ENCODE results near the gene NAT16.

The NAT16 gene

DNA sequence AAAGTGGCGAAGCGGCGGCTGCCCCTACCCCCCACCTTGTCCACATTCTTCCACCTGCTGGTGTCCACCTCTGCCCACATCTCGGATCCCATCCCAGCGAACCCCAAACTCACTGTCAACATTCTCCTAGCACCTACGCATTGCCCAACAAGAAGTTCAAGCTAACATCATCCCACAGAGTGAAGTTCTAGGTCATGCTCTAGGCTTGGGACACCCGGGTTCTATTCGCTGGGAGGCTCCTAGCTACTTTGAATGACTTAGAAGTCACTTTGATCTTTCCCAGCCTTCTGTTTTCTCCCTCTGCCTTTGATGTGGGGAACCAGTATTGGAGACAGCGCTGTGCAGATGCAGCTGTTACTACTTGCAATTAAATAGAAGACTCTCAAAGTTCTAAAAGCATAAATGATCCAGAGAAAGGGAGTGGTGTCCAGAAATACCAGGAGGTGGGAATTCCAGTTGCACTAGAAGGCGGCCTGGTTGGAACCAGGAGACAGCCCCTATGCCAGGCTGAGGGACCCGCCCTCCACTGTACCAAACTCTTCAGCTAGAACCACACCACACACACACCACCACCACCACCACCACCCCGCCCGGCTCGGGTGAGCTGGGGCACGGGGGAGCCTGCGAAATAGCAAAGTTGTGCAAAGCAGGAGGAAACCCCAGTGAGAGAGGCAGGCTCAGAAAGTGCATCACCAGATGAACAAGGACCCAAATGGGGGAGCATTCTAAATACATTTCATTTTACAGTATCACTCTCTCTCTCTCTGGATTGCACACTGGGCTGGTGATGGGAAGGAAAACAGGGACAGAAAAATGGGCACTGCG, 9.3 kb downstream of the NAT16 start:
- no peak for DNase-seq

DNA sequence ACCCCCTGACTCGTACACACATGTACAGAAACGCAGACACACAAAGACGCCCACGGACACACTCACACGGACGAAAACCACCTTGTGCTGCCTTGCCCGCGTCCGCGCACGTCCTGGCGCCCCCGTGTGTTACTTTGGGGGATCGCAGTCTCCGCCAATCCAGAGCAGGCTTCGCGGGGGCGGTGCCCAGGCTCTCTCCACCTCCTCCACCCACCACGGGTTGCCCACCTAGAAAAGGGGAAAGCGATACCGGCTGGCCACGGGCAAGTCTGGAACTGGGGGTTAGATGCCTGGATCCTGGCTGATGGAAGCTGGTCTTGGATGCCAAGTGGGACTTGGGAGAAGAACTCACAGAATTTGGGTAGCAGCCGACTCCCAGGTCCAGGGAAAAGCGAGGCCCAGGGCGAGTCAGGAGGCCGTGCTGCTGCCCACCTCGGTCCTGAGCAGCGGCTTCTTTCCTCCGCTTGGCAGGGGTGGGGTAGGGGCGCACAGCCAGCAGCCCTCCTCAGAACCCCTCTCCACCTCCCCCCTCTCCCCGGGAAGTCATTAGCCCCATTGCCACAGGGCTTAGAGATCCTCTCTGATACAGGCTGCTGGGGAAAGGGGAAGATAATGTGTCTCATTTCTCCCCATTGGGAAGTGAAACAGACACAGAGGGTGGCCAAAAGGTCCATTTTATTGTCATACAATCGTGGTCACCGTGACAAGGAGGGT, 10.1 kb downstream of the NAT16 start:
- peak; percentile 48 for DNase-seq

DNA sequence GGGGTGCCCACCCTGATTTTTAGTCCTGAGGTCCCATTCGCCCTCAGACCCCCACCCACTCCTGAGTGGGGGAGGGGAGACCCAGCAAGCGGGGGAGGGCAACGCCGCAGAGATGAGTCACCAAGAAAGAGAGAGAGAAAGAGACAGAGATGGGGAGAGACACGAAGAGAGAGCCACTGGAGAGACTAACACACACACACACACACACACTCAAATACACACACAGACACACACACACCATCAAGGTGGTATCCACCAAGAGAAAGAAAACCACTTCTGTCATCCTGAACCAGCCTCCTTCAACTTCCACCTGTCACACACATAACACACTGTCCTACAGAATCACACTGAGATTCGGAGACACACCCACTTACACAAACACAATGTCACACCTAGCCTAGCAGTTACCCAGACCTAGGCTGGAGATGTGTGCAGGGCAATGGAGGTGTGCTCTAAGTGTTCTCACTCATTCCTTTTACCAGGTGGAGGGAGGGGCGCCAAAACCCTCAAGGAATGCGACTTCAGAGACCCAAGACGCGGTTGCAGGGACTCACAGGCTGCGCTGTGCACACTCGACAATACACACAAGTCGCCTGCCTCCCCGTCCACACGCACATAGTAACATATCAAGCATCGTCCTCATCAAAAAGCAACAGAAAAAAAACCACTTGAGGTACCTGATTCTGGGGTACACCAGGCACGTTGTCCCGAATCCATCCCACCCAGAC, 10.8 kb downstream of the NAT16 start:
- peak; percentile 32 for DNase-seq

DNA sequence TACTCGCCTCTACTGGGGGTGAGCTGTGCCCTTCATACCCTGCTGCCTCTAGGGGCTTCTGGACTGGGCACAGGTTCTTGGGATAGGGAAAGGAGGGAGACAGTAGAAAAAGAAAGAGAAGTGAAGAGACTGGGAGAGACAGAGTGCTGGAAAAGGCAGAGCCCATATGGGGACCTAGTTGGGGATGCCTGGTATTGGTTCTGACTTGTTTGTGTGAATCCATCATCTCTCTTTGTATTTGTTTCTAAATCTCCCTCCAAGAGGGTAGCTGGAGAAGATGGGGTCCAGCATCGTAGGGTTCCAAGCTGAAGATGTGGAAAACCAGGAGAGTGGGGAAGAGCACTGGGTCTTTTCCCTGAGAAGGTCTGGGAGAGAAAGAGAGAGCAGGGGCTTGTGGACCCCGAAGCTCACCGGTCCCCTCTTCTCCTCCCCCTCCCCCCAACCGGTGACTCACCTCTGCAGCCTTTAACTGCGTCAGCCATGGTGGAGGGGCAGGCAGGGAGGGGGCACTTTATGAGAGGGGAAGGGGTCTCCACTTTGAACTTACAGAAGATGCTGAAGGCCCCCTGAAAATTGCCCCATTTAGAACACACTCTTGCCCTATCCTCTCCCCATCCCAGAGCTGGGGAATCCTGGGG, 11.6 kb downstream of the NAT16 start:
- DNase-seq = peak; percentile 51

DNA sequence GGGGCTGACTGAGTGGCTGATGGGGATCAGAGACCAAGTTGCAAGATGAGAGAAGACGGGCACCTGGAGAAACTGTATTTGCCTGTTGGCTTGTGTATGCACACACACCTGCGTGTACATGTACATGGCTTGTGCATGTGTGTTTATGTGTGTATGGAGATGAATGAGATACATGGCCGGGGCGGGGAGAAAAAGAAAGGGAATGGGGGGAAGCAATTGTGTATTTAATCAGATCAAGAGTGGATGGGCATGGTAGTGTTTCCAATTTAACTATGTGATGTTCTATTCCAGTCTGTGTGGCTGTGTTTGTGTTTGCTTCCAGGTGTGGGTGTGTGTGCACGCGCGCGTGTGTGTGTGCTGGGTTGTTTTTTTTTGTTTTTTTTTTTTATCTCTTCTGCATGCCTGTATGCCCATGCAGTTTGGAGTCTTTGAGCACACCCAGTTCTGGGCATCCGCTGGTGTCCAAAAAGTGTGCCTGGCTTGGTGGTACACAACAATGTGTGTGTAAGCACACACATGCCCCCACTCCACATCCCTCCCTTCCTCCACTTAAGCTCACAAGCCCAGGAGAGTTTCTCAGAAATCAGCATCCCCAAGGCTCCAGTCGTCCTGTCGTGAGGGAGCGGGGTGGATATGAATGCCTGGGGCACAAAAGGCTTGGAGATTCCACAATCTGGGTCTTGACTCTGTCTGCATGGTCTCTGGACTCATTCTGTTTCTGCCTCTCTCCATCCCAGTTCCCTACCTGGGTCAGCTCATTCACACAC, 12.3 kb downstream of the NAT16 start:
- DNase-seq = no peak

DNA sequence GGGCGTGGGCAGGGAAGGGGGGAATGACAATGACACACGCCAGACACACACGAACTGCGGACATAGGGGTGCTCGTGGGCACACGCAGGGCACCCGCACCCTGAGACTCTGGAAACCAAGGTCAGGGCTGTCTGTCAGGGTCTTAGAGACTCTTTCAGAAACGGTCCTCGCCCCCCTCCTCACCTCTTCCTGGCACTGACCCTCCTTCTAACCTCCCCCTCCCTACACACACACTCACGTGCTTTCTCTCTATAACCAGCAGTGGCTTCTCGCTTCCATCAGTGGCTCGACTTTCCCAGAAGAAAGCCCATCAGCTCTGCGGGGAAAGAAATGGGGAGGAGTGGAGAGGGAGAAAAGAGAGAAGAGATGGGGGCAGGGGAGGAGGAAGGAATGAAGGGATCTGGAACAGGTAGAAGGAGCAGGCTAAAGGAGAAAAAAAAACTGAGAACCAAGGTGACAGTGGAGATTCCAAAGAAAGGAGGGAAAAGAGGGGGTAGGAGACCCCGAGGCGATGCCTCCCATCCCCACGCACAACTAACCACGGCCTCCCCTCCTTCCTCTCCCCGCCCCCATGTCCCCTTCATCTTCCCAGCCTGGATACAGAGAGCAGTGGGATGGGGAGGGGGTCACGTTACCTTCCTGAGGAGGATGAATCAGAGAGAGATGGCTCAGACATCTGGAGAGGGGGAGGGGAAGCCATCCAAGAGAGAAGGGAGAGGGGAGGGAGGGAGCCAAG, 13.0 kb downstream of the NAT16 start:
- DNase-seq = peak; percentile 78

DNA sequence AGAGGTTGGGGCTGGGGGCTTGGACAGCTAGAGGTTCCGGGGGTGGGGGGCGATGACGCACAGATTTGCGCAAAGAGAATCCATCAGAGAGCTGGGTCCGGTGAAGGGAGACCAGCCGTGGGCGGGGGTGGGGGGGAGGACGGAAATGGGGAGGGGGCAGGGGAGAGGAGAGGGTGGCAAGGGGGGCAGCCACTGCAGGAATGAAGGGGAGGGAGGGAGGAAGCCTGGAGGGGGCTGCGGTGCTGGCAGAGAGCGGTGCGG, 13.5 kb downstream of the NAT16 start:
- no peak for DNase-seq

DNA sequence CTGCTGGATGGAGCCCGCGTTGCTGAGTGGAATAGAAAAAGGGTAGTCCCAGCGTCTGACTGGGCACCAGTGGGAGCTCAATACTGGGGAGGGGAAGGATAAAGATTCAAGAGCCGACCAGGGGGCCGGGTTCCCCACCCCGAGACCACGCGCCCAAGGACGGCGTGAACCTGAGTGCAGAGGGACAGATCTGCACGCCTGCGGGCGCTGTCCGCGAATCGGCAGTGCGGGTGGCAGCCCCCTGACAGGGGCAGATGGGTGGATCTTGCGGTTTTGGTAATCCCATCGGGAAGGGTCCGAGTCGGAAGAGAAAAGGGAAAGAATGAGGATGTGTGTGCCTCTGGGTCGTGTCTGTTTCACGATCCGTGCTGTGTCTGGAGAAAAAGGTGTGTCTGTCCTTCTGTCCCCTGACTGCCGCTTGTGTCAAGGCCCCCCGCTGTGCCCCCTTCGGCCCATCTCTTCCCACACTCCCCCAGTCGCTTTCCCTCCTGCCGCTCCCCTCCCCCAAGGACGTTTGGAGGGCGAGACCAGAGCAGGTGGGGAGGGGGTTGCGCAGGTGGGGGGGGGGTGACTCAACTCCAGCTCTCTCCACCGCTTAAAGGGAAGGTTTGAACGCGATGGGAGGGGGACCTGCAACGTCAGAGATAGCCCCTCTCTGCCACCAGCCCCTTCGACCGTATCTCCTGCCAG, 14.0 kb downstream of the NAT16 start:
- DNase-seq = no peak

DNA sequence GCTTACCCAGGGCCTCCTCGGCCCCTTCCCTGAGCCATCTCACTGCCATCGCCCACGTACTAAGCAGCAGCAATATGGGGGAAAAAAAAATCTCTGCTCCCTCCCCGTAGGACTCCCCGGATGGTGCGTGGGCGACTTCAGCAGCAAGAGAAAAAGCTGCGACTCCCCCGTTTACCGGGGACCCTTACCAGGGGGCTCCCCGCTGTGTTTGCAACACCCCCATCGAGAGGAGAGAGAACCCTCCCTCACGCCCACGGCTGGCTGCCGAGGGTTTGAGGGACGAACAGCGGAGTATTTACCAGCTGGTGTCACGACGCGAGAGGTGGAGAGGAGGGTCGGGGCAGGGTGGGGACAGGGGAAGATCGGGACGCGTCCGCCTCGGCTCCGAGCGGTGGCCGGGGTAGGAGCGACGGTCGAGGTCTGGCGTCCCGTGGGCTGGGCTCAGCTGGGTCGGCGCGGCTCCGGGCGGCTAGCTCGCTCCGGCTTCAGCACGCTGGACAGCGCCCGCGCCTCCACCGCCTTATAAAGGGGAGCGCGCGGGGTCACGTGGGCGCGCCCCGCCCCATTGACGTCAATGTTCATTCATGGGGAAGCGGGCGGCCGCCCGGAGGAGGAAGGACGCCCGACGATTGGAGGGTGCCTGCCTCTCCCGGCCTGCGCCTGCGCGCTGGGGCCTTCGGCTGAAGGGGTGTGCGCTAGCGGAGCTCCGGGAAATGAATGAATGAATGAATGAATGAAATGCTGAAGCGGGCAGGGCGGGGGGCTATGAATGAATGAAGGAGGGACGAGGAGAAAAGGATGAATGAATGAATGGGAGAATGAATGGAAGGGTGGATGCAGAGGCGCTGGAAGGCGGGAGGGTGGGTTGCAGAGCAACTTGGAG, 14.8 kb downstream of the NAT16 start, which contains the start of gene VGF:
VGF (minus strand) TSS at position 495 of the 883 bp plus-strand sequence. CDS start 726 bp downstream, outside the sequence.
- DNase-seq = peak; percentile 96

DNA sequence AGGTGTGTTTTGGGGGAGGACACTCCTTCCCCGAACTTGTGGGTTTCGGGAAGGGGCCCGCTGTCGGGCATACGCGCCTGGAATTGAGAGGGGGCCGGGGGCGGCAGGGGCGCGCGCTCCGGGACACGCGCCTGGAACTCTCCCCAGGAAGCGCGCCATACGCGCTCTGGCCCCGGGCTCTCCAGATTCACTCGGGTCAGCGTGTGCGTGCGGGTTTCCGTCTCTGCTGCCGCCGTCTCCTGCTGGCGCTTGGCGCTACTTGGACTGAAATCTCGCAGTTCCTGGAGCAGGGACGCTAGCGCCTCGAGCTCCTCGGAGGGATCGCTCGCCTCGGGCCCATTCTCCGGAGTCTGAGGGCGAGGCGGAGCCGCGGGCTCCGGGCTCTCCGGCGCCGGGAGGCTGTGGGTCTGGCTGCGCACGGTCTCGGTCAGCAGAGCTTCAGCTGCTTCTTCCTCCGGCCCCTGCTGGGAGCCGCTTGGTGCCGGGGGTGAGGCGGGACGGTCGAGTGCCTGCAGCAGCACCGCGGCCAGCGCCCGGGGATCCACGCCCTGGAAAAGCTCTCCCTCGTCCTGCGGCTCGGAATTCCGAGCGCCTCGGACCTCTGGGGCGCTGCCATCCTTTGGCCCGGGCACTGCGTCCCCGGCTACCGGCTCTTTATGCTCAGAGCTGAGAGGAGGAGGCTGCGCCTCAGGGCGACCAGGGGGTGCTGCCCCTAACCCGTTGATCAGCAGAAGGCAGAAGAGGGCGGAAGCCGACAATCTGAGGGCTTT, 15.8 kb downstream of the NAT16 start:
- DNase-seq = peak; percentile 56

DNA sequence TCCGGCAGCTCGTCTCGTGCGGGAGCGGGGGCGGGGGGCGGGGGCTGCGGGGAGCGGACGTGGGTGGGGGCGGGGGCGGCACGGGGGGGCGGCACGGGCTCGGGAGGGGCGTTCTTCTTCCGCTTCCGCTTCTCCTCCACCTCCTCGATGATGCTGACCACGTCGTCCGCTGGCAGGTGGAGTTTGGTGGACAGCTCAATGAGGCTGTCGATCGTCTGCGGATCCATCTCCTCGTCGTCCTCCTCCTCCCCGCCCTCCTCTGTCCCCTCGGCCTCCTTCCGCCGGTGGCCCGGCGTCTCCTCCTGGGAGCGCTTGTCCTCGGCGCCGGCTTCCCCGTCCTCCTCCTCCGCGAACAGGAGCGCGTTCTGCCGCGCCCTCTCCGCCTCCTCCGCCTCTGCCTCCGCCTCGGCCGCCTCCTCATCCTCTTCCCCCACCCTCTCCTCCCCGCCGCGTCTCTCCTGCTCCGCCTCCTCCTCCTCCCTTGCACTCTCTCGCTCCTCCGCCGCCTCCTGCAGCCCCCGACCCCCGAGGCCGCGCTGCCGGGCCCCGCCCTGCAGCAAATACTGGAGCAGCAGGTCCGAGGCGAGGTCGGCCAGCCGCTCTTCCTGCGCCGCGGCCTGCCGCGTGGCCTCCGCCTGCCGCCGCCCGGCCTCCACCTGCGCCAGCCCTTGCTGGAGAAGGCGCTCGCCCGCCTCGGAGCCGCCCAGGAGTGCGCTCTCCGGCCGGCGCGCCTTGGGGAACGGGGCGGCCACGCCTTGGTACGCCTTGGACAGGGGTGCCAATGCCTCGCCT, 16.6 kb downstream of the NAT16 start:
- no peak for DNase-seq

DNA sequence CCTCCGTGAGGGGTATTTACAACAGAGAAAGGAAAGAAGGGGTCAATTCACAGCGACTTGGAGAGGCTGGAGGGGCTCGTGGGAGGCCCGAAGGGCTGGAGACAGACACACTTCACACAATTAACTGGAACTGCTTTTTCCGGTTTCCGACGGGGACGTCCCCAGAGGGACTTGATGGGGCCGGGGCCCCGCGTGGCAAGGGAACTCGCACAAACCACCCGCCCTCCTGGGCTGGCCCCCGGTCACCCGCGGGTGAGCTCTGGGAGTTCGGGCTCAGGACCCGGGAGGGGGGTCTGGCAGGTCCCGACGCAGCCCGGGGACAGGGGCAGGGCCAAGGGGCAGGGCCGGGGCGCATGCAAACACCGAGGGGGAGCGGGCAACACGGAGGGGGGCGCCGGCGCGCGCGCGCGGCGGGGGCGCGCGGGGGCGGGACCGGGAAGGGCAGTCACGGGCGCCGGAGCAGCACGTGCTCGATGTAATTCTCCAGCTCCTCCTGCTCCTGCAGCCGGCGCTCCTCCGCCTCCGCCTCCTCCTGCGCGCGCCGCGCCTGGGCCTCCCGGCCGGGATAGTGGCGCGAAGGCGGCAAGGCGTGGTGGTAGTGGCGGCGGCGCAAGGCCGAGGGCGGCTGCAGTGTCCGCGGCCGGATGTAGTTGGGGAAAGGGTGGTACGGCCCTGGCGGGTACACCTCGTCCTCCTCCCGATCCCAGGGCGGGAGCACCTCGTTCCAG, 17.4 kb downstream of the NAT16 start:
- peak; percentile 61 for DNase-seq

DNA sequence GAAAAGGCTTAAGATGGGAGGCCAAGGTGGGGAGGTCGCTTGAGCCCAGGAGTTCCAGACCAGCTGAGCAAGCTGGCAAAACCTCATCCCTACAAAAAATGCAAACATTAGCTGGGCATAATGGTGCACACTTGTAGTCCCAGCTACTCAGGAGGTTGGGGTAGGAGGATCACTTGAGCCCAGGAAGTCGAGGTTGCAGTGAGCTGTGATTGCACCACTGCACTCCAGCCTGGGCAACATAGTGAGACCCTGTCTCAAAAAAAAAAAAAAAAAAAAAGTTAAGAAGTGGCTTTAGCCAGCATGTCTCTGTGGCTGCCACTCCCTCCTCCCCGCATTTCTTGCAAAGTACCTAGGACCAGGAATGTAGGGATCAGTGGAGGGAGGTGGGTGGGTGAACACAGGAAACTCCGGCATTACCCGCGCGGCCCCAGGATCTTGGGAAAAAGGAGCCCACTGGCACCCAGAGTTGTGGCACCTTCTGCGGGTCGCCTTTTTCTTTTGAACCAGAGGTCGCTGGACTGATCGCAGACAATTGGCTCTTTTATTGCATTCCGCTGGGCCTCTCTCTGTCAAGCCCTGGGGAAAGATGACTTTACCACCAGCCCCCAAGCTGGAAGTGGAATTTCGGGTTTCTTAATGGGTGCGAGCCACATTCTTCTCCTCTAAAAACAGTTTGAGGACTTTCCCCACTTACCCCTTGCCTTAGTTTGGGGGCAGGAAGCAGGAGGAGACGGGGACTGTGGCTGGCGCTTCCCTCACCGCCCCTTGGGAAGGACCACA, 18.2 kb downstream of the NAT16 start:
- DNase-seq = no peak

DNA sequence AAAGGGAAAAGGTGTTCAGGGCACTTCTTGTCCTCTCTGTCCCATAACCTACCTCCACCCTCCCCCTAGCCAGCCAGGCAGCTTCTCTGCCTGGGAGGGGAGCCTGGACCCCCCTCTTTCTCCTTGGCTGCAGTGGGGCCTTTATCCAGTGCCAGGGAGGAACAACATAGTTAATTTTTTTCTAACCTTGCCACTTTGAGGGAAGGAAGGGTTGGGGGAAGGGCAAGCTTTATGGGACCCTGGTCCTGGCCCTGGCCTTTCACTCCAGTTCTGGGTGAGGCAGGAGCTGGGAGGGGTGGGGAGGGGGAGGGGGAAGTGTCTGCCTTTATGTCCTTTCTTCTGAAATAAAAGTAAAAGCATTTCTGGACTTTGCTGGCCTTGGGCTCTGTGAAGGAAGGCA, 19.2 kb downstream of the NAT16 start:
- DNase-seq = no peak

DNA sequence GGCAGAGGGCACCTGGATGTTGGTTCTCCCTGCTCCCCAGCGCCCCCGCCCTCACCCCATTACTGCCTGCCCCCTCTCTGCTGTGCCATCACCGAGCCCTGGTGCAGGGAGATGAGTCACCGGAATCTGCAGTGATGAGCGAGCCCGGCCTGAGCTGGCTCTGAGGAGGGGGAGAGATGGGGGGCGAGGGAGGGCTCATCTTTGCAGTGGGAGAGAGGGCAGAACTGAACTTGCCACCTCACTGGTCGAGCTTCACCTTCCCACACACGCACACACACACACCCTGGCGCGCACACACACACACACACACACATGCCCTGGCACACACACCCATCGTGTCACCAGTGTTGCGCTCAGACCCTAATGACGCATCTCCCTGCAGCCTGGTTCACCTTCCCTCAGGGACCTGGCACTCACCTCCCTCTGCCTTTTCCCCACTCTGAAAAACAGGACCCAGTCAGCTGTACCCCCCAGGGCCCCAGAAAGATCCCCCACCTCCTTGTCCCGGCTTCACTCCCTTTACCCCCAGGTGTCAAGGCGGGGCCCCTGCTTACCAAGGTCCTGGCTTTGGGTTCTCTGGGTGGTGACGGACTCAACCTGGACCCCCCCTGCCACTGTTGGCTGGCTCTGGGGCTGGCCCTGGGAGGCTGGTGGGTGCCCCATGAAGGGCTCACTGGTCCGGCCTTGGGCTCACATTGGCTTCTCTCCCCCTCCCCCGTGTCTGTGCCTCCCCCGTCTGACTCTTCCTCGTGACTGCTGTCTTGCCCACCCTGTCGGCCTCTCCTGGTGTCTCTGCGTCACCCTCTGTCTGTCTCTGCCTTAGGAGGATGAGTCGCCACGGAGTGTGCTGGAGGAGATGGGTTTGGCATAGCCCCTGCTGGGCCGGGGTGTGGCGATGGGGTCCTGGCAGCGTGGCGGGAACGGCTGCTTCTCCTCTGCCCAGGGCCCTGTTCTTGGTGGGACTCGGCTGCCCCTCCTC, 20.1 kb downstream of the NAT16 start:
- peak; percentile 61 for DNase-seq

Measured in fibroblast of skin of right biceps (primary cell).